SU-DHL-6 (cell line): ENCODE measurements around the gene OR51L1.

ENCODE experiments used
- H2AFZ ChIP-seq: fragments of 200-600 bp; sonication (generic); 2 replicates; pipeline ENCODE4 v1.6.1; 2014; ENCODE audit warnings: low read depth, mild to moderate bottlenecking, moderate library complexity, mixed read lengths, antibody characterized with exemption, low read length; ENCODE audit not compliant: severe bottlenecking
- H3F3A ChIP-seq: fragments of 200-600 bp; shearing (Covaris generic); 2 replicates; pipeline ENCODE4 v1.6.0; 2016; ENCODE audit warnings: antibody characterized with exemption, mild to moderate bottlenecking; ENCODE audit not compliant: insufficient read depth
- H3K27ac ChIP-seq: fragments of 200-600 bp; sonication (generic); 2 replicates; pipeline ENCODE4 v1.5.1; 2016; ENCODE audit warnings: low read depth, mild to moderate bottlenecking, low read length, moderate library complexity, mixed read lengths
- H3K27me3 ChIP-seq: fragments of 200-600 bp; sonication (generic), shearing (Covaris generic); 2 replicates; pipeline ENCODE4 v1.6.0; 2014; ENCODE audit warnings: mild to moderate bottlenecking, low read length
- H3K36me3 ChIP-seq: fragments of 200-600 bp; sonication (generic); 2 replicates; pipeline ENCODE4 v1.6.1; 2014; ENCODE audit warnings: mild to moderate bottlenecking, low read length, mixed read lengths
- H3K4me2 ChIP-seq: fragments of 300-600, 200-600 bp; shearing (Covaris generic), sonication (generic); 2 replicates; pipeline ENCODE4 v1.6.0; 2014; ENCODE audit warnings: low read length, low read depth, mild to moderate bottlenecking; ENCODE audit not compliant: poor library complexity, severe bottlenecking
- H3K4me3 ChIP-seq: fragments of 200-600 bp; sonication (generic); 2 replicates; pipeline ENCODE4 v1.5.1; 2014; ENCODE audit warnings: antibody characterized with exemption, low read length, mild to moderate bottlenecking, mixed read lengths; ENCODE audit not compliant: insufficient read depth, poor library complexity, severe bottlenecking
- H3K79me2 ChIP-seq: fragments of 200-600 bp; sonication (generic); 2 replicates; pipeline ENCODE4 v1.6.1; 2014; ENCODE audit warnings: mild to moderate bottlenecking, low read length, moderate library complexity; ENCODE audit not compliant: insufficient read depth
- H3K9ac ChIP-seq: fragments of 200-600 bp; sonication (generic); 2 replicates; pipeline ENCODE4 v1.7.0; 2014; ENCODE audit warnings: mild to moderate bottlenecking, low read length
- H3K9me2 ChIP-seq: fragments of 200-600 bp; sonication (generic); replicated peaks from 2 replicates; pipeline ENCODE4 v1.6.1; 2014; ENCODE audit warnings: low read length; ENCODE audit not compliant: insufficient read depth
- H3K9me3 ChIP-seq: fragments of 200-600 bp; sonication (generic); 2 replicates; pipeline ENCODE4 v1.6.1; 2014; ENCODE audit warnings: low read length, mixed read lengths; ENCODE audit not compliant: insufficient read depth
- H4K20me1 ChIP-seq: fragments of 200-600 bp; sonication (generic); 2 replicates; pipeline ENCODE4 v1.6.1; 2014; ENCODE audit warnings: low read depth, mild to moderate bottlenecking, antibody characterized with exemption, low read length, moderate library complexity, mixed read lengths
- EZH2phosphoT487 ChIP-seq: fragments of 200-600 bp; sonication (generic), shearing (Covaris generic); conservative IDR thresholded peaks from 2 replicates; pipeline ENCODE4 v1.6.1; 2018; ENCODE audit warnings: mild to moderate bottlenecking, antibody characterized with exemption, low read length, moderate library complexity, mixed read lengths
- TF ChIP-seq, protein P1 (sequence below): fragments of 200-600 bp; sonication (generic); IDR thresholded peaks from one replicate; pipeline ENCODE4 v1.5.1; 2017; ENCODE audit warnings: antibody characterized with exemption, mild to moderate bottlenecking, low read length, moderate library complexity; ENCODE audit not compliant: insufficient read depth, poor library complexity, severe bottlenecking

OR51L1 gene

DNA sequence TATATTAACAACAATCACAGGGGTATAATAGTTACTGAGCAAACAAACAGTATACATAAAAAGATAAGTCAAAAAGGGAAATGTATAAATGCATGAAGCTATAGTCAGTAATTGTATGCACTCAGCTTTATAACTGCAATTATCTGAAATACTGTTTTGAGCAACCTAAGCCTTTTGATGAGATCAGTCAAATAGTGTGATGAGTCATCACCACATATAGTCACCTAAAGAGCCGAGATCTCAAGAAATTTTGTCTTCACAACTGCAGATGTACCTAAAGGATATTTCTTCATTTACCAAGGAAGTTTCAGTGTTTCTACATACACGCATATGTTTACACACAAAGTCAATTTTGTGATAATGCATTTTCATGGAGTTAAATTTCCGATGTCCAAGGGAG is 33.8 kb upstream of the OR51L1 start:
- Histone ChIP-seq H3K4me2 (no peak overlapping the region), H3K9me2 (no peaks in the 10 kb centered on the region), H4K20me1 (no peaks in the 10 kb centered on the region), H3K36me3 (no peaks in the 10 kb centered on the region), H3K27ac (no peak overlapping the region), H3K9me3 (no peaks in the 10 kb centered on the region), H3K27me3 (no peaks in the 10 kb centered on the region), H3K9ac (no peak overlapping the region), H2AFZ (no peak overlapping the region), H3K4me3 (no peak overlapping the region), H3K79me2 (no peaks in the 10 kb centered on the region), H3F3A (no peaks in the 10 kb centered on the region)
- TF ChIP-seq, protein P1, sequence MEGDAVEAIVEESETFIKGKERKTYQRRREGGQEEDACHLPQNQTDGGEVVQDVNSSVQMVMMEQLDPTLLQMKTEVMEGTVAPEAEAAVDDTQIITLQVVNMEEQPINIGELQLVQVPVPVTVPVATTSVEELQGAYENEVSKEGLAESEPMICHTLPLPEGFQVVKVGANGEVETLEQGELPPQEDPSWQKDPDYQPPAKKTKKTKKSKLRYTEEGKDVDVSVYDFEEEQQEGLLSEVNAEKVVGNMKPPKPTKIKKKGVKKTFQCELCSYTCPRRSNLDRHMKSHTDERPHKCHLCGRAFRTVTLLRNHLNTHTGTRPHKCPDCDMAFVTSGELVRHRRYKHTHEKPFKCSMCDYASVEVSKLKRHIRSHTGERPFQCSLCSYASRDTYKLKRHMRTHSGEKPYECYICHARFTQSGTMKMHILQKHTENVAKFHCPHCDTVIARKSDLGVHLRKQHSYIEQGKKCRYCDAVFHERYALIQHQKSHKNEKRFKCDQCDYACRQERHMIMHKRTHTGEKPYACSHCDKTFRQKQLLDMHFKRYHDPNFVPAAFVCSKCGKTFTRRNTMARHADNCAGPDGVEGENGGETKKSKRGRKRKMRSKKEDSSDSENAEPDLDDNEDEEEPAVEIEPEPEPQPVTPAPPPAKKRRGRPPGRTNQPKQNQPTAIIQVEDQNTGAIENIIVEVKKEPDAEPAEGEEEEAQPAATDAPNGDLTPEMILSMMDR, result no peak
- TF ChIP-seq EZH2phosphoT487, result no peak

DNA sequence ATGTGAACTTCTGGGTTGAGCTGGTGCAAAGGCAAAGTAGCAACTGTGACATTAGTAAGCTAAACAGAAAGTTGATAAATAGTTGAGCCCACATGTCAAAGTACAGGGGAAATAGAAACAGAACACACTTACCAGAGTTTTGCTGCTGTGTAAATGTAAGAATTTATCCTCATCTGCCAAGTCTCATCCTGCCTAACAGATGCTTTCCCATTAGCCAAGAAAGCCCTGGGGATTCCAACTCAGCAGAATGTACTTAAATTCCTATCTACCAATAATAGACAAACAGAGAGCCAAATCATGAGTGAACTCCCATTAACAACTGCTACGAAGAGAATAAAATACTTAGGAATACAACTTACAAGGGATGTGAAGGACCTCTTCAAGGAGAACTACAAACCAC is 31.8 kb upstream of the OR51L1 start:
- Histone ChIP-seq H3K36me3 (no peaks in the 10 kb centered on the region), H3K27me3 (no peaks in the 10 kb centered on the region), H3K4me2 (no peak overlapping the region)

DNA sequence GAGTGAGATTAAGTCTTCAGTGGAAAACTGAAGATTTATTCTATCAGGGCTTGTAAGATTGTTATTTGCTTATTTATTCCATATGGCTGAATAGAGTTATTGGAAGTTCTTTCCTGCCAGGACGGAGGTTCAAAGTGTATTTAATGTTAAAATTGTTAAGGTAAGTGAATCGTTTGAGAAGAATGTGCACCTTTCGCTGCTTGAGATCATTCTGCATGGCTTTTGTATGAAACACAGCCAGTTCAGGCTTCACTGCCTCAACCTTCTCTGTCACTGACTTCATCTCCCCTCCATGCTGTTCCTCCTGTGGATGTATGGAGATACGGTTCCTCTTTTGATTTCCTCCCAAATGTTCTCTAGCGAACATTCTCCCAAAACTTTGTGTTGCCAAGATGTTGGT is 19.2 kb upstream of the OR51L1 start:
- no peaks in the 10 kb centered on the region for H3K79me2 ChIP-seq
- no peaks in the 10 kb centered on the region for H3F3A ChIP-seq
- H3K9ac ChIP-seq, result no peak overlapping the region
- H3K27ac ChIP-seq, result no peak overlapping the region
- H4K20me1 ChIP-seq, result no peaks in the 10 kb centered on the region
- no peaks in the 10 kb centered on the region for H3K9me2 ChIP-seq
- H3K27me3 ChIP-seq, result no peaks in the 10 kb centered on the region
- H2AFZ ChIP-seq, result no peak overlapping the region
- no peak overlapping the region for H3K4me2 ChIP-seq
- no peak overlapping the region for H3K4me3 ChIP-seq
- no peaks in the 10 kb centered on the region for H3K9me3 ChIP-seq
- TF ChIP-seq EZH2phosphoT487, result no peak
- TF ChIP-seq, protein P1, result no peak
- no peaks in the 10 kb centered on the region for H3K36me3 ChIP-seq

More for the DNA sequence above, 31.8 kb upstream of the OR51L1 start:
- Histone ChIP-seq H3K9me3 (no peaks in the 10 kb centered on the region), H2AFZ (no peak overlapping the region), H3F3A (no peaks in the 10 kb centered on the region), H3K9me2 (no peaks in the 10 kb centered on the region), H3K27ac (no peak overlapping the region), H3K79me2 (no peaks in the 10 kb centered on the region), H3K9ac (no peak overlapping the region), H4K20me1 (no peaks in the 10 kb centered on the region), H3K4me3 (no peak overlapping the region)
- TF ChIP-seq, protein P1, result no peak
- no peak for TF ChIP-seq EZH2phosphoT487

DNA sequence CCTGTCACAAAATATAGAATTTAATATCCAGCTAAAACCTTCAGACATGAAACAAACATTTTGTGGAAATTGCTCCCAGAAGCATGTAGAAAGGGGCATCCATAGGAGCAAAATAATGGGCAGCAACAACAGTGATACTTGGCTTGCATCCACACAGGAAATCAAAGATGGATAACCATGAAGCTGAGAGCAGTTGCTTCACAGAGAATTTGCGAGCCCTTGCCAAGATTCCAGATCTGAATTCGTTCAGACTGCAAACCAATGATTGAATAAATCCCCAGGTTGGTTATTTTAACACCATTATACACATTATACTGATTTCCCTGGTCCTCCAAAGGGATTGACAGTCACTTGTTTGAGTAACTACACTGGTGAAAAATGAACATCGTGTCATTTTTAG is 15.6 kb upstream of the OR51L1 start:
- Histone ChIP-seq H3K4me3 (no peak overlapping the region), H3K9me3 (no peaks in the 10 kb centered on the region), H3K79me2 (no peaks in the 10 kb centered on the region), H3K9ac (no peak overlapping the region), H3F3A (no peaks in the 10 kb centered on the region), H3K27ac (no peak overlapping the region), H3K9me2 (no peaks in the 10 kb centered on the region), H3K27me3 (no peaks in the 10 kb centered on the region), H3K4me2 (no peak overlapping the region), H3K36me3 (no peaks in the 10 kb centered on the region), H2AFZ (no peak overlapping the region), H4K20me1 (no peaks in the 10 kb centered on the region)
- TF ChIP-seq, protein P1, result no peak
- TF ChIP-seq EZH2phosphoT487, result no peak
